ENCODE measurements around the gene HK2.
A peak's percentile ranks its signal among the peaks of the same experiment; 100 is the strongest.
"Not testable (repeated sequence)": the region's sequence is repeated elsewhere in the genome, so short reads cannot be mapped to it uniquely, and the experiment has no call there.

HK2 gene

GRCh38 chr2:74906395-74906794 is 72.5 kb downstream of the HK2 start:
- no peak for DNase-seq

- DNase-seq = not testable (repeated sequence)
These were observed 73.6 kb downstream of the HK2 start for GRCh38 chr2:74907560-74907959.

DNA sequence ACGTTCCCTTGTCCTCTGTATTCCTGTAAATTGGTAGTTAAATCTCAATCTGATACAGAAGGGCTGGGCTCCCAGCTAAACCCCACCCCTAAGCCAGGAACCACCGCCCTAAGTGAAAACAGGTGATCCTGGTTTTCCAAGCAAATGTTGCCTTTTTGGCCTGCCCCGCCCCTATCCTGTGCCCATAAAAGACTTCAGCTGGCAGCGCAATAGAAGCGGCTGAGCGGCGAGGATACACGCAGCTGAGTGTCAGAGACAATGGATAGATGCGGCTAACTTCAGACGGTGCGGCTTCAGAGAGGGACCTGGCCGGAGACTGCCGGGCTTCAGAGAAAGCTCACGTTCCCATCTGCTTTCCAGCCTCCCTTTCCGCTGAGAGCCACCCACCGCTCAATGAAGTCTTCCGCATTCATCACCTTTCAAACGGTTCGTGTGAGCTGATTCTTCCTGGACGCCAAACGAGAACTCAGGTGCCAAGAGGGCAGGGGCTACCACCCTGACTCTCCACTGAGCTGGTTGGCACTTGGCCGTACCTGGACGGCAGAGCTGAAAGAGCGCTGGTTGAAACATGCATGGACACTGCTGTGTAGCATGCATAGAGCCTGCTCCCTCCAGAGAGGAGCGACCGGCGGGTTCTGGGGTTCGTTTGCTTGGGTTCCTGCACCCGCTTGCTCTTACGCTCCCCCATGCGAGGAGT is 75.0 kb downstream of the HK2 start:
- no peak for DNase-seq

GRCh38 chr2:74910245-74910644 is 76.3 kb downstream of the HK2 start:
- no peak for DNase-seq

- DNase-seq = no peak
These were observed 77.1 kb downstream of the HK2 start for GRCh38 chr2:74911061-74911460.

DNA sequence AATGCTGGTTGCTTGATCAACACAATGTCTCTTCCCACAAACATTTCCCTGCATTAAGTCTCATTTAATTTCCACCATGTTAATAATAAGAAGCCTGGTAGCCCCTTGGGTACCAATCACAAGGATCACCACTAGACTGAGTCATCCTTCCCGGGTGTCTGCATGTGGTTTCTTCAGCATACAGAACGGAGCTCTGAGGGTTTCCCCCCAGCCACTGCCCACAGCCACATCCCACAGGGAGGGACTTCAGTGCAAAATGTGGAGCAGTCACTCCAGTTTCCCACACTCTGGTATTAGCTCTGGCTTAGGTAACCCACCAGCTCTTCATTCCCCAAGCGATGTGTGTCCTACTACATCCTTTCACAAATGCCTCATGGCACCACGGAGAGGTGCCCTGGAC is 81.8 kb downstream of the HK2 start:
- no peak for DNase-seq

DNA sequence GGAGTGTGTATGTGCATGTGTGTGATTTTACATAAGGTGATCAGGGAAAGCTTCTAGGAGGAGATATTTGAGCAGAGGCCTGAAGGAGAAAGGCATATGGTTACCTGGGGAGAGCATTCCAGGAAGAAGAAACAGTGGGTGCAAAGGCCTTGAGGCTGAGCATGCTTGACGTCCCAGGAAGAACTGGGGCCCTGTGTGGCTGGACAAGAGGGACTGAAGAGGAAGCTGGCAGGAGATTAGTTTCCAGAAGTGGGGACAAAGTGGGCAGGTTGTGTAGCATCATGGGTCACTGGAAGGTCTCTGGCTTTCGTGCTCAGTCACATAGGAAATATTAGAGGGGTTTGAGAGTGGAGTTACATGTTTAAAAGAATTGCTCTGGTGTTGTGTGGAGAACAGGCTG is 82.5 kb downstream of the HK2 start:
- no peak for DNase-seq

DNA sequence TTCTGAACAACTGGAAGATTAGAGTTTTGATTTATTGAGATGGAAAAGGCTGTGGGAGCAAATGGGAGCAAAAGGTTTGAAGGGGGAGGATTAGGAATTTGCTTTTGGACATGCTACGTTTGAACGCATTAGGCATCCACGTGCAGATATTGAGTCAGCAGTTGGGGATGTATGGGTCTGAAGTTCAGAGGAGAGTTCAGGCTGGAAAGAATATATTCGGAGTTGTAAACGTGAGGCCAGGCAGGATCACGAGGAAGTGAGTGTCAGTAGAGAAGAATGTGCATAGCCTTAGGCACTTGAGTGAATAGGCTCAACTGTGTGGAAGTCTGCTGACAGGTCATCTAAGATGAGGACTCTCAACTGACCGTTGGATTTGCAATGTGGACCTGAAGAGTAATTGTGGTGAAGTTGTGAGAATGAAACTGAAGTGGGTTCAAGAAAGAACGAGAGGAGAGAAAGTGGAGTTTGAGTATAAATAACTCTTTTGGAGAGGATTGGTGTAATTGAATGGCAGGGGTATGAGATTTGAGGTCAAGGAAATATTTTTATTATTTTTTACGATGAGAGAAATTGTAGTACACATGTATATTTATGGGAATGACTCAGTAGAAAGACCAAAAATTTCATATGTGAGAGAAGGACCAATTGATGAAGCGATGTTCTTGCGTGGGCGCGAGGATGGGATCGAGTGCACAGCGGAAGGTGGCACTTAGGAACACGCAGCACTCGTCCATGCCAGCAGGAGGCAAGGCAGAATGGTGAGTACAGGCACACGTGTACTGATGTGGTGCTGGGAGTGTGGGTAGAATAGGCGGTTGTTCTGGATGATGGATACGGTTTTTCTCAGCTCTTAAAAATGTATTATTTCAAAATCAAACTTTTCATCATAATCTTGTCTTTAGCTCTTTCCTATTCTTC is 84.0 kb downstream of the HK2 start:
- DNase-seq = no peak

- DNase-seq = peak; percentile 69
These were observed 85.9 kb downstream of the HK2 start for GRCh38 chr2:74919827-74920226.

GRCh38 chr2:74921236-74921736 is 87.4 kb downstream of the HK2 start:
- no peak for DNase-seq

DNA sequence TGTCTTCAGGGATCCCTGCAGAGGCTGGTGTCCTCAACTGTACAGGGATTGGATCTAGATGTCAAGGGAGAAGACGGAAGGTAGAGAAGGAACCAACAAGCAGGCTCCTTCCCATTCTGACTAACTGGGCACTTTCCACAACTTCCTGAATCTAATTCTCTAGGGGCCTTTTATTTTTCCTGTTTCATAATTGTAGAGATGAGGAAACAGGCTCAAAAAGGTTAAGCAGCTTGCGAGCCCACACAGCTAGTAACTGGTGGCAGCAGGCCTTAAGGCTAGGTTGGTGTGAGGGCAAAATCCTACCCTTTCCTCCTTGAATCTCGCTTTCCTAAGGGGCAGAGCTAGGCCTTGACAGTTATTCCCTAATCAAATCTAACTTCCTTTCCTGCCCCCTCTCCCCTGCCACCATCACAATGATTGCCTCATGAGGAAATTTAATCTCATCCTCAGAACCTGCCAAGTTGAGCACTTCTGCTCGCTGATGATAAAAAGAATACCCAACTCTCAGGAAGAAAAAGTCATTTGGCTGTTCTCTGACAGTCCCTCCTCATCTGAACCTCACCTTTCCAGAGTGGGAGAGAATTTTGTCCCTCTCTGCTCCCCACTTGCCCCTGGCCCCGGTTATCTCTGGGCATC is 88.8 kb downstream of the HK2 start:
- DNase-seq = no peak

GRCh38 chr2:74924463-74925265 is 90.7 kb downstream of the HK2 start:
- DNase-seq = no peak

- no peak for DNase-seq
These were observed 91.4 kb downstream of the HK2 start for GRCh38 chr2:74925361-74925786.

DNA sequence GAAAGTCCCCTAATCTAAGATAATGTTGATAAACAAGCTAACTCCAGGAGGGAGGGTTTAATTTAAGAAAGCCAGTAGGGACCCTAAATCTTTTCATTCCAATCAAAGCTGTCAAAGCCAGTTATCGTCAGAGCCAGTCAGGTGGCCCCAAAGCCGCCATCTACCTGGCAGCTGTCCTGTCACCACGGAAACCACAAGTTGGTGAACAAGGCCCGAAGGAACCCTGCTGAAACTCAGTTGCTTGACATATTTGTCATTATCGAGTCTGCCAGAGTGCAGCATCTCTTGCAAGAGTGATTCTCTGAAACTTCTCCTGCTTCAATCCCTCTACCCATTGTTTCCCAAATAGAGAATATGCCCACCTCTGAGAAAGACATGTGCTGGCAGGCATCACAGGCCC is 93.7 kb downstream of the HK2 start:
- DNase-seq = no peak

DNA sequence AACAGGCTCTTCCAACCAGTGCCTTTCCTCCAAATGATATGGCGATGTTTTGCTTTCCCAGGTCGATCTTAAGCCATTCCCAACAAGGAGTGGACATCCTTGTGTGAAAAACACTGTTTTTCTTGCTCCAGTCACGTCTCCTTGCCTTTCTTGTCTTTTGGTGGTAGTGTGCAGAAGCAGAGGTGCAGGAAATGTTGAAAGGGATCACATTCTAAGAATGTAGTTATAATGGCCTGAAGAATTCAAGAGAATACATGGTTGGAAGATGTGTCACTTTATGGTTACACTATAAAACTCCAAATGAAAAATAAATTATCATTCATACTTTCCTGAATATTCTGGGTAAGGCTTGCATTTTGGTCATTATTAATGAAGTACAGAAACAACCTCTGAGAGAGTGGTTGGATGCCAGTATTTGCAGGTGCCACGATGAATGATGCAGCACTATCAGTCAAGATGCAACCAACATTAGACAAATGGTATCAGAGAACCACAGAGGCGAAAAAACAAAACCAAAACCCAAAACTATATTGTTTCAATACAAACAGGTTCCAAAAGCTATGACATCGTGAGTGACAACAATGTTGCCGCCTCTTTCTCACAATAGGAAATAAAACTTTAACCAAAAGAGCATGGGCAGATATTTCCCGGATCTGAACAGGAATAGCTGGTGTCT is 97.0 kb downstream of the HK2 start:
- no peak for DNase-seq

- DNase-seq = no peak
These were observed 98.0 kb downstream of the HK2 start for GRCh38 chr2:74931940-74932339.

DNA sequence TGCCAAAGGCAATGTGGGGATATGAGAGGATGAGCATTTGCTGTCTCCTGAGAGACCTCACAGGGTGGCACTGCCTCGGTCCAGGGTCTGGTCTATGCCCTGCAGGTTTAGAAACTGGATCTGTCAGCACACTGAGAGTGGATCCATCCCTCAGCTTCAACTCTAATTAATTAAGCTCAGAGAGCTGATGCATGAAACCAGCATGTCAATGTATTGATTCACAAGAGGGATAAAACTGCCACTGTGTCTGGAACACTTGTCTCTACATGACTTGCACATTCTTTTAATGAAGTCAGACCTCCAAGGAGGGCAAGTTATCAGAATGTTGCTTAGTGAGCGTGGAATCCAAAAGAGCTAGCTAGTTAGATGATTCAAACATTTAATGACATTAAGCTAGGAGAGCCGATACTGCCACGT is 102.1 kb downstream of the HK2 start:
- DNase-seq = no peak

- no peak for DNase-seq
These were observed 103.4 kb downstream of the HK2 start for GRCh38 chr2:74937221-74937880.

GRCh38 chr2:74938264-74938663 is 104.3 kb downstream of the HK2 start:
- no peak for DNase-seq

- DNase-seq = no peak
These were observed 106.2 kb downstream of the HK2 start for GRCh38 chr2:74939919-74940812.
